ENCODE results near the gene NRSN1.
"Not testable (repeated sequence)": the region's sequence is repeated elsewhere in the genome, so short reads cannot be mapped to it uniquely, and the experiment has no call there.

The NRSN1 gene

DNA sequence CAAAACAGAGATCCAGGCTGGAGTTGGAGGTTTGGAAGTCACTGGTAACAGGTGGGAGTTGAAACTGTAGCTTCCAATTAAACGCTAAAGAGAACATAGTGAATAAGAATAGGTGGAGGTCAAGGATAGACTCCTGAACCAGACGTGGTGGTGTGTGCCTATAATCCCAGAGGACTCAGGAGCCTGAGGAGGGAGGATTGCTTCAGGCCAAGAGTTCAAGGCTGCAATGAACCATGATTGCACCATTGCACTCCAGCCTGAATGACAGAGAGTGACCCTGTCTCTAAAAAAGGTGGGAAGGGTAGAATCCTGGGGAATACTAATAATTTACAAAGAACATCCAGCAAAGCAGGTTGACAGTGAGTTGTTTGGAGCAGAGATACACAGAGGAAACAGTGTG, 13.6 kb downstream of the NRSN1 start:
- Histone ChIP-seq H3K36me3 (ENCODE audit: low read length) (no peaks in the 10 kb centered on the region), H3K9me2 (replicated peaks; ENCODE audit: insufficient read depth, low read length) (no peaks in the 10 kb centered on the region), H3K79me2 (ENCODE audit: insufficient read depth, low read length) (no peaks in the 10 kb centered on the region), H3K9ac (ENCODE audit: low read length) (no peak overlapping the region), H4K20me1 (ENCODE audit: low read depth, low read length) (no peaks in the 10 kb centered on the region), H3K27me3 (ENCODE audit: low read length) (no peaks in the 10 kb centered on the region), H3K27ac (ENCODE audit: low read depth, low read length) (no peak overlapping the region), H3F3A (ENCODE audit: insufficient read depth) (no peaks in the 10 kb centered on the region), H2AFZ (ENCODE audit: low read depth, low read length, severe bottlenecking) (no peak overlapping the region), H3K4me3 (ENCODE audit: insufficient read depth, low read length, poor library complexity, severe bottlenecking) (no peak overlapping the region), H3K9me3 (ENCODE audit: insufficient read depth, low read length) (no peaks in the 10 kb centered on the region), H3K4me2 (ENCODE audit: low read depth, low read length, poor library complexity, severe bottlenecking) (no peak overlapping the region)
- no peak for TF ChIP-seq EZH2phosphoT487 (conservative IDR thresholded peaks at IDR 0.05; ENCODE audit: low read length)
- TF ChIP-seq, protein P1, sequence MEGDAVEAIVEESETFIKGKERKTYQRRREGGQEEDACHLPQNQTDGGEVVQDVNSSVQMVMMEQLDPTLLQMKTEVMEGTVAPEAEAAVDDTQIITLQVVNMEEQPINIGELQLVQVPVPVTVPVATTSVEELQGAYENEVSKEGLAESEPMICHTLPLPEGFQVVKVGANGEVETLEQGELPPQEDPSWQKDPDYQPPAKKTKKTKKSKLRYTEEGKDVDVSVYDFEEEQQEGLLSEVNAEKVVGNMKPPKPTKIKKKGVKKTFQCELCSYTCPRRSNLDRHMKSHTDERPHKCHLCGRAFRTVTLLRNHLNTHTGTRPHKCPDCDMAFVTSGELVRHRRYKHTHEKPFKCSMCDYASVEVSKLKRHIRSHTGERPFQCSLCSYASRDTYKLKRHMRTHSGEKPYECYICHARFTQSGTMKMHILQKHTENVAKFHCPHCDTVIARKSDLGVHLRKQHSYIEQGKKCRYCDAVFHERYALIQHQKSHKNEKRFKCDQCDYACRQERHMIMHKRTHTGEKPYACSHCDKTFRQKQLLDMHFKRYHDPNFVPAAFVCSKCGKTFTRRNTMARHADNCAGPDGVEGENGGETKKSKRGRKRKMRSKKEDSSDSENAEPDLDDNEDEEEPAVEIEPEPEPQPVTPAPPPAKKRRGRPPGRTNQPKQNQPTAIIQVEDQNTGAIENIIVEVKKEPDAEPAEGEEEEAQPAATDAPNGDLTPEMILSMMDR (IDR thresholded peaks at IDR 0.05; ENCODE audit: insufficient read depth, low read length, poor library complexity, severe bottlenecking), result no peak

- Histone ChIP-seq H3K27me3 (ENCODE audit: low read length) (no peaks in the 10 kb centered on the region), H3K4me2 (ENCODE audit: low read depth, low read length, poor library complexity, severe bottlenecking) (no peak overlapping the region), H3K9me3 (ENCODE audit: insufficient read depth, low read length) (no peaks in the 10 kb centered on the region), H3F3A (ENCODE audit: insufficient read depth) (no peaks in the 10 kb centered on the region), H3K27ac (ENCODE audit: low read depth, low read length) (no peak overlapping the region), H2AFZ (ENCODE audit: low read depth, low read length, severe bottlenecking) (no peak overlapping the region), H3K9me2 (replicated peaks; ENCODE audit: insufficient read depth, low read length) (no peaks in the 10 kb centered on the region), H3K79me2 (ENCODE audit: insufficient read depth, low read length) (no peaks in the 10 kb centered on the region), H3K4me3 (ENCODE audit: insufficient read depth, low read length, poor library complexity, severe bottlenecking) (no peak overlapping the region), H3K36me3 (ENCODE audit: low read length) (no peaks in the 10 kb centered on the region), H4K20me1 (ENCODE audit: low read depth, low read length) (no peaks in the 10 kb centered on the region), H3K9ac (ENCODE audit: low read length) (no peak overlapping the region)
- TF ChIP-seq EZH2phosphoT487 (conservative IDR thresholded peaks at IDR 0.05; ENCODE audit: low read length), result no peak
- TF ChIP-seq, protein P1 (IDR thresholded peaks at IDR 0.05; ENCODE audit: insufficient read depth, low read length, poor library complexity, severe bottlenecking), result no peak
These were observed 14.6 kb downstream of the NRSN1 start for GRCh38 chr6:24140591-24140990.

DNA sequence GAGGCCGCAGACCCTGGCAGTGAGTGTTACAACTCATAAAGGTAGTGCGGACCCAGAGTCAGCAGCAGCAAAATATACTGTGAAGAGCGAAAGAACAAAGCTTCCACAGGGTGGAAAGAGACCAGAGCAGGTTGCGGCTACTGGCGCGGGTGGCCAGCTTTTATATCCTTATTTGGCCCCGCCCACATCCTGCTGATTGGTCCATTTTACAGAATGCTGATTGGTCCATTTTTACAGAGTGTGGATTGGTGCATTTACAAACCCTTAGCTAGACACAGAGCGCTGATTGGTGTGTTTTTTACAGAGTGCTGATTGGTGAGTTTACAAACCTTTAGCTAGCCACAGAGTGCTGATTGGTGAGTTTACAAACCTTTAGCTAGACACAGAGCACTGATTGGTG, 16.7 kb downstream of the NRSN1 start:
- not testable (repeated sequence) for H3K36me3 ChIP-seq (ENCODE audit: low read length); H3K9me2 ChIP-seq (replicated peaks; ENCODE audit: insufficient read depth, low read length); H3K4me2 ChIP-seq (ENCODE audit: low read depth, low read length, poor library complexity, severe bottlenecking); H3K9ac ChIP-seq (ENCODE audit: low read length); H4K20me1 ChIP-seq (ENCODE audit: low read depth, low read length); H3K27me3 ChIP-seq (ENCODE audit: low read length); H2AFZ ChIP-seq (ENCODE audit: low read depth, low read length, severe bottlenecking); H3K27ac ChIP-seq (ENCODE audit: low read depth, low read length); H3K9me3 ChIP-seq (ENCODE audit: insufficient read depth, low read length); H3K4me3 ChIP-seq (ENCODE audit: insufficient read depth, low read length, poor library complexity, severe bottlenecking); H3K79me2 ChIP-seq (ENCODE audit: insufficient read depth, low read length); H3F3A ChIP-seq (ENCODE audit: insufficient read depth)

GRCh38 chr6:24145690-24146131, 19.7 kb downstream of the NRSN1 start:
- H4K20me1 ChIP-seq (ENCODE audit: low read depth, low read length), result no peaks in the 10 kb centered on the region
- no peaks in the 10 kb centered on the region for H3K27me3 ChIP-seq (ENCODE audit: low read length)

More at GRCh38 chr6:24145690-24146131, 19.7 kb downstream of the NRSN1 start:
- H3K27ac ChIP-seq (ENCODE audit: low read depth, low read length), result no peak overlapping the region
- no peaks in the 10 kb centered on the region for H3K79me2 ChIP-seq (ENCODE audit: insufficient read depth, low read length)
- no peak overlapping the region for H3K9ac ChIP-seq (ENCODE audit: low read length)
- no peaks in the 10 kb centered on the region for H3F3A ChIP-seq (ENCODE audit: insufficient read depth)
- no peaks in the 10 kb centered on the region for H3K9me3 ChIP-seq (ENCODE audit: insufficient read depth, low read length)
- H3K9me2 ChIP-seq (replicated peaks; ENCODE audit: insufficient read depth, low read length), result no peaks in the 10 kb centered on the region
- TF ChIP-seq EZH2phosphoT487 (conservative IDR thresholded peaks at IDR 0.05; ENCODE audit: low read length), result no peak
- TF ChIP-seq, protein P1 (IDR thresholded peaks at IDR 0.05; ENCODE audit: insufficient read depth, low read length, poor library complexity, severe bottlenecking), result no peak
- H3K4me3 ChIP-seq (ENCODE audit: insufficient read depth, low read length, poor library complexity, severe bottlenecking), result no peak overlapping the region
- H2AFZ ChIP-seq (ENCODE audit: low read depth, low read length, severe bottlenecking), result no peak overlapping the region
- no peaks in the 10 kb centered on the region for H3K36me3 ChIP-seq (ENCODE audit: low read length)
- H3K4me2 ChIP-seq (ENCODE audit: low read depth, low read length, poor library complexity, severe bottlenecking), result no peak overlapping the region
